OCI-LY3 (cell line): ENCODE results near the gene NFIA.

Experiments used
- H2AFZ ChIP-seq: fragments of 200-600, 300-600 bp; shearing (Covaris generic); 2 replicates; pipeline ENCODE4 v1.6.0; 2014; ENCODE audit warnings: antibody characterized with exemption, low read depth, low read length
- H3K27ac ChIP-seq: fragments of 200-600, 300-600 bp; sonication (generic); 2 replicates; pipeline ENCODE4 v1.5.1; 2014; ENCODE audit warnings: mild to moderate bottlenecking, low read length, moderate library complexity, mixed read lengths
- H3K27me3 ChIP-seq: fragments of 200-600, 300-600 bp; sonication (generic); 2 replicates; pipeline ENCODE4 v1.6.1; 2014; ENCODE audit warnings: low read depth, low read length, mixed read lengths
- H3K36me3 ChIP-seq: fragments of 200-600, 300-600 bp; sonication (generic); replicated peaks from 2 replicates; pipeline ENCODE3; 2014; ENCODE audit warnings: low read depth, low read length, mixed read lengths
- H3K4me1 ChIP-seq: fragments of 300-600, 200-600 bp; sonication (generic); 2 replicates; pipeline ENCODE4 v1.6.1; 2014; ENCODE audit warnings: low read length, mixed read lengths
- H3K4me2 ChIP-seq: fragments of 200-600, 300-600 bp; sonication (generic); 2 replicates; pipeline ENCODE4 v1.6.1; 2014; ENCODE audit warnings: low read length, mixed read lengths
- H3K4me3 ChIP-seq: fragments of 300-600, 200-600 bp; sonication (generic); 2 replicates; pipeline ENCODE4 v1.5.1; 2014; ENCODE audit warnings: antibody characterized with exemption, mild to moderate bottlenecking, low read length, moderate library complexity
- H3K79me2 ChIP-seq: fragments of 300-600, 200-600 bp; shearing (Covaris generic); 2 replicates; pipeline ENCODE4 v1.6.1; 2014; ENCODE audit warnings: mild to moderate bottlenecking, low read length, mixed read lengths
- H3K9ac ChIP-seq: fragments of 300-600, 200-600 bp; shearing (Covaris generic); 2 replicates; pipeline ENCODE4 v1.6.0; 2014; ENCODE audit warnings: mild to moderate bottlenecking, low read length, moderate library complexity
- H3K9me3 ChIP-seq: fragments of 200-600, 300-600 bp; shearing (Covaris generic); 2 replicates; pipeline ENCODE4 v1.6.1; 2014; ENCODE audit warnings: low read length, mixed read lengths; ENCODE audit not compliant: insufficient read depth
- H4K20me1 ChIP-seq: fragments of 200-600, 300-600 bp; sonication (generic); 2 replicates; pipeline ENCODE4 v1.6.1; 2016; ENCODE audit warnings: low read length, mixed read lengths; ENCODE audit not compliant: insufficient read depth
- EZH2phosphoT487 ChIP-seq: fragments of 200-600 bp; shearing (Covaris generic); IDR thresholded peaks from 2 replicates; pipeline ENCODE4 v1.6.1; 2018; ENCODE audit warnings: antibody characterized with exemption, mixed run types, low read depth
- TF ChIP-seq, protein P1 (sequence below): fragments of 200-600, 300-600 bp; sonication (generic); IDR thresholded peaks from 2 replicates; pipeline ENCODE4 v1.5.1; 2014; ENCODE audit warnings: antibody characterized with exemption, low read length, low read depth

The NFIA gene

DNA sequence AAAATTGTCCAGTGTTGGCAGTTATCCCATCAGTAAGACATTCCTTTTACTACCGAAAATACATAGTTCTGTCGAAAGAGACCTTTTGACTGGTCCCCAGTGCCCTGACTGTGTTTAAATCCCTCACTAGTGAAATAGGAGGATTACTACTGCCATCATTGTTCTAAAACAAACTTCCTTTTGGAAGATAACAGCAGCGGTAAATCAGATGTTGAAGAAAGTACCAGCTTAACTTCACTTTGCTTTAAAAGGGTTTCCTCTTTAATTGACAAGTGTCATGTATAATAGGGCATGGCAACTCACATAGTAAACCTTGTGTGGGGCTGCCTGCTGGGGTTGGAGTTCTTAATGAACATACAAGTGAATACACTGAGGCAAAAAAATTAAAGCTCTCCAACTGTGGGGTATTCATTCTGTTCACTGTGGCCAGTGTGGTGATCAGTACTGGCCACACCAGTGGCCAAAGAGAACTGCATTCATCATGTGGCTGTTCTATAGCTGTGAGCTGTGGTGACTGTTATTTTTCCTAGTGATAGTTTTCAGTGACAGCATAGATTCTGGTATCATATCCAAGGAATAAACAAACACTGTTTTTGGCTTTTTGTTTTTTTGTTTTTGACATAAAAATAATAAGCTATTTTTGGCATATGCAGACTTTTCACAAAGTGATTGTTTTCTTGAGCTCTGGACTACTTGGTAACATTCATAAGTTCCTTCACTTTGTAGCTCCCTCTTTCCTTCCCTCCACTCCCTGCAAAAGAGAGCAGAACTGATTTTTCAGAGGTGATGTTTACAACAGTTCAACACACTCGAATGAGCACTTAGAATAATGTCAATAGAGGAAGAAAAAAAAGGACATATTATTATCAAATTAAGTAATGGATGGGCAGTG lies 74.5 kb downstream of the NFIA start:
- Histone ChIP-seq H3K9ac (no peak overlapping the region), H3K4me3 (no peak overlapping the region), H3K79me2 (no peaks in the 10 kb centered on the region), H3K4me1 (no peaks in the 10 kb centered on the region), H2AFZ (no peak overlapping the region), H3K4me2 (no peak overlapping the region), H3K27me3 (no peaks in the 10 kb centered on the region), H3K9me3 (no peaks in the 10 kb centered on the region), H3K27ac (no peak overlapping the region), H3K36me3 (no peaks in the 10 kb centered on the region), H4K20me1 (no peaks in the 10 kb centered on the region)
- TF ChIP-seq, protein P1, sequence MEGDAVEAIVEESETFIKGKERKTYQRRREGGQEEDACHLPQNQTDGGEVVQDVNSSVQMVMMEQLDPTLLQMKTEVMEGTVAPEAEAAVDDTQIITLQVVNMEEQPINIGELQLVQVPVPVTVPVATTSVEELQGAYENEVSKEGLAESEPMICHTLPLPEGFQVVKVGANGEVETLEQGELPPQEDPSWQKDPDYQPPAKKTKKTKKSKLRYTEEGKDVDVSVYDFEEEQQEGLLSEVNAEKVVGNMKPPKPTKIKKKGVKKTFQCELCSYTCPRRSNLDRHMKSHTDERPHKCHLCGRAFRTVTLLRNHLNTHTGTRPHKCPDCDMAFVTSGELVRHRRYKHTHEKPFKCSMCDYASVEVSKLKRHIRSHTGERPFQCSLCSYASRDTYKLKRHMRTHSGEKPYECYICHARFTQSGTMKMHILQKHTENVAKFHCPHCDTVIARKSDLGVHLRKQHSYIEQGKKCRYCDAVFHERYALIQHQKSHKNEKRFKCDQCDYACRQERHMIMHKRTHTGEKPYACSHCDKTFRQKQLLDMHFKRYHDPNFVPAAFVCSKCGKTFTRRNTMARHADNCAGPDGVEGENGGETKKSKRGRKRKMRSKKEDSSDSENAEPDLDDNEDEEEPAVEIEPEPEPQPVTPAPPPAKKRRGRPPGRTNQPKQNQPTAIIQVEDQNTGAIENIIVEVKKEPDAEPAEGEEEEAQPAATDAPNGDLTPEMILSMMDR: no peak
- TF ChIP-seq EZH2phosphoT487: no peak

DNA sequence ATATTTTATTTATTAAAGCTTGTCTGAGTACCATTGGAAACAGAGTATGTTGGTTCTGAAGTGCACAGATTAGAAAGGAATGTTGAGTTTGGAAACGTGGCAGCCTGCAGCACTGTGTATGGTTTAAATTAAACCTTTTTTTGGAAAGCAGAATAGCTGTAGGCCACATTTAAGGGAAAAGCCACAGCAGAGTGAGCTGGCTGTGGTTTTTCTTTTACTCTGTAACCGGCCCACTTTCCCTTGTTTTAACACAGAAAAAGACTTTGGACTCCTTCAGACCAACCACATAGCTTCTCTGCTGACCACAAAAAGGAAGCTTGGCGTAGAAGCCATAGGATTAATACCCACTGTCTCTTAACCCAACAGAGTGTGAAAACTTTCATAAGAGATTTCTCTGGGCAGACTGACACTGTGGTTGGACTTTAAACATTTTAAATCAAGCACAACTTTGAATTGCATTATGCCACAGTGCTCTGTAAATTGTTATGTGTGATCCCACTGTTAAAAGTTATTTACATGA lies 75.2 kb downstream of the NFIA start:
- H3K79me2 ChIP-seq: no peaks in the 10 kb centered on the region
- H3K27me3 ChIP-seq: no peaks in the 10 kb centered on the region
- no peak overlapping the region for H3K27ac ChIP-seq
- H3K9ac ChIP-seq: no peak overlapping the region
- H3K4me1 ChIP-seq: no peaks in the 10 kb centered on the region
- no peaks in the 10 kb centered on the region for H3K9me3 ChIP-seq
- H3K4me2 ChIP-seq: no peak overlapping the region
- H4K20me1 ChIP-seq: no peaks in the 10 kb centered on the region
- H2AFZ ChIP-seq: no peak overlapping the region
- H3K4me3 ChIP-seq: no peak overlapping the region
- no peak for TF ChIP-seq EZH2phosphoT487
- TF ChIP-seq, protein P1: no peak
- no peaks in the 10 kb centered on the region for H3K36me3 ChIP-seq

DNA sequence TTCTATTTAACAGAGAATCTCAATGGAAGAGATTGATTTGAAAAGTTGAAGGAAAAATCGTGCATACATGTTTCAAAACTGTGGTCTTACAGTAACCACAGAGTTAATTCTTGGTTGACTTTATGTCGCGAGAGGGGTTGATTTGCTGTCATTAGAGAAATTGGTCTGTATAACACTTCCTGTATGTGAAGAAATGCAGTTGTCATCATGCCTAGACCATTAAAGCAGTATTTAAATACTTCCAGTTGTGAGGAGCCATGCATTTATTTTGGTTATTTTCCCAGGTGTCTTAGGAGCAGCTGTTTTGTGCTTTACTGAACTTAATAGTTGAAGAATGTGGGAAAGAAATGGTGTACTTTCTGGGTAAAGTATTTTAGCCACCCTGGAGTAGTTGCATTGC lies 76.2 kb downstream of the NFIA start:
- Histone ChIP-seq H3K4me2 (no peak overlapping the region), H3K9ac (no peak overlapping the region), H3K4me3 (no peak overlapping the region), H2AFZ (no peak overlapping the region), H3K9me3 (no peaks in the 10 kb centered on the region), H3K4me1 (no peaks in the 10 kb centered on the region), H3K36me3 (no peaks in the 10 kb centered on the region), H3K27ac (no peak overlapping the region), H4K20me1 (no peaks in the 10 kb centered on the region), H3K27me3 (no peaks in the 10 kb centered on the region), H3K79me2 (no peaks in the 10 kb centered on the region)
- no peak for TF ChIP-seq EZH2phosphoT487
- TF ChIP-seq, protein P1: no peak

DNA sequence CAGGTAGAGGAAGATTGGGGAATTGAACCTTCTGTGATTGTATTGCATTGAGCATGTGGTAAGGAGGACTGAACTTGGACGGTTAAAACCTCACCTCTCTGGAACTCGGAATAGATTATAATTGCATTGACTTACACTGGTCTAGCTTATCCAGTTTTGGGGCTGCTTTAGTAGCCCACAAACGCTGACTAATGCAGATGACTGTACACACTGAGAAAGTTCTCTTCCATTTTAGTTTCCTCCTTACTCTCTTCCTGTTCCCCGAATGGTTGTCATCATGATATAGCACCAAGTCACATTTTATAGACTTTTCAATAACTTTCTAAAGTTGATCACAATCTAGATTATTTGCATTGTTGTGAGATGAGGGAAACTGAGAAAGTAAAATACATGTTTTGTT lies 78.2 kb downstream of the NFIA start:
- Histone ChIP-seq H3K9ac (no peak overlapping the region), H3K4me3 (no peak overlapping the region), H3K79me2 (no peaks in the 10 kb centered on the region), H3K4me2 (no peak overlapping the region), H3K27me3 (no peaks in the 10 kb centered on the region), H4K20me1 (no peaks in the 10 kb centered on the region), H3K4me1 (no peaks in the 10 kb centered on the region), H3K9me3 (no peaks in the 10 kb centered on the region), H3K36me3 (no peaks in the 10 kb centered on the region), H2AFZ (no peak overlapping the region), H3K27ac (no peak overlapping the region)
- TF ChIP-seq, protein P1: no peak
- no peak for TF ChIP-seq EZH2phosphoT487
